Loucy (cell line): ENCODE data around the gene GPR153.
"Not testable (repeated sequence)": the region's sequence is repeated elsewhere in the genome, so short reads cannot be mapped to it uniquely, and the experiment has no call there.

Experiments
- H2AFZ ChIP-seq: fragments of 200-600 bp; sonication (generic); 2 replicates; pipeline ENCODE4 v1.6.0; 2016; ENCODE audit warnings: antibody characterized with exemption, mild to moderate bottlenecking, low read length, moderate library complexity
- H3F3A ChIP-seq: fragments of 200-600 bp; 2 replicates; pipeline ENCODE4 v1.6.0; 2016; ENCODE audit warnings: antibody characterized with exemption, low read depth, mild to moderate bottlenecking
- H3K27me3 ChIP-seq: fragments of 200-600 bp; sonication (generic); 2 replicates; pipeline ENCODE4 v1.6.1; 2014; ENCODE audit warnings: low read length, mild to moderate bottlenecking; ENCODE audit not compliant: insufficient read depth, poor library complexity, severe bottlenecking
- H3K36me3 ChIP-seq: fragments of 200-600 bp; sonication (generic); 2 replicates; pipeline ENCODE4 v1.6.1; 2016; ENCODE audit warnings: low read length; ENCODE audit not compliant: insufficient read depth
- H3K4me1 ChIP-seq: fragments of 200-600 bp; sonication (generic); 2 replicates; pipeline ENCODE4 v1.5.1; 2014; ENCODE audit warnings: low read length, mild to moderate bottlenecking; ENCODE audit not compliant: insufficient read depth, poor library complexity, severe bottlenecking
- H3K4me2 ChIP-seq: fragments of 200-600 bp; sonication (generic); 2 replicates; pipeline ENCODE4 v1.6.0; 2014; ENCODE audit warnings: antibody characterized with exemption, low read length, low read depth, mild to moderate bottlenecking; ENCODE audit not compliant: poor library complexity, severe bottlenecking
- H3K4me3 ChIP-seq: fragments of 200-600 bp; sonication (generic); 2 replicates; pipeline ENCODE4 v1.5.1; 2014; ENCODE audit warnings: low read length, mild to moderate bottlenecking, mixed read lengths; ENCODE audit not compliant: poor library complexity, severe bottlenecking
- H3K79me2 ChIP-seq: fragments of 200-600 bp; sonication (generic); 2 replicates; pipeline ENCODE4 v1.6.1; 2014; ENCODE audit warnings: low read length; ENCODE audit not compliant: insufficient read depth
- H3K9ac ChIP-seq: fragments of 200-600 bp; sonication (generic); 2 replicates; pipeline ENCODE4 v1.6.0; 2014; ENCODE audit warnings: mild to moderate bottlenecking, low read depth, low read length, moderate library complexity; ENCODE audit not compliant: poor library complexity, severe bottlenecking
- H3K9me2 ChIP-seq: fragments of 200-600 bp; sonication (generic); replicated peaks from 2 replicates; pipeline ENCODE4 v1.6.1; 2016; ENCODE audit warnings: low read depth, low read length, mixed read lengths
- H3K9me3 ChIP-seq: fragments of 200-600 bp; sonication (generic); 2 replicates; pipeline ENCODE4 v1.6.1; 2014; ENCODE audit warnings: mild to moderate bottlenecking, antibody characterized with exemption, low read length, low read depth; ENCODE audit not compliant: insufficient read depth
- H4K20me1 ChIP-seq: fragments of 200-600 bp; sonication (generic); 2 replicates; pipeline ENCODE4 v1.6.0; 2014; ENCODE audit warnings: antibody characterized with exemption, low read length, mild to moderate bottlenecking; ENCODE audit not compliant: insufficient read depth, poor library complexity, severe bottlenecking
- EZH2phosphoT487 ChIP-seq: fragments of 200-600 bp; IDR thresholded peaks from 2 replicates; pipeline ENCODE4 v1.6.1; 2018; ENCODE audit warnings: antibody characterized with exemption, mild to moderate bottlenecking, moderate library complexity, borderline replicate concordance
- TF ChIP-seq, protein P1 (sequence below): fragments of 200-600 bp; sonication (generic); conservative IDR thresholded peaks from 2 replicates; pipeline ENCODE4 v1.5.1; 2014; ENCODE audit warnings: mild to moderate bottlenecking, antibody characterized with exemption, low read length

The GPR153 gene

DNA sequence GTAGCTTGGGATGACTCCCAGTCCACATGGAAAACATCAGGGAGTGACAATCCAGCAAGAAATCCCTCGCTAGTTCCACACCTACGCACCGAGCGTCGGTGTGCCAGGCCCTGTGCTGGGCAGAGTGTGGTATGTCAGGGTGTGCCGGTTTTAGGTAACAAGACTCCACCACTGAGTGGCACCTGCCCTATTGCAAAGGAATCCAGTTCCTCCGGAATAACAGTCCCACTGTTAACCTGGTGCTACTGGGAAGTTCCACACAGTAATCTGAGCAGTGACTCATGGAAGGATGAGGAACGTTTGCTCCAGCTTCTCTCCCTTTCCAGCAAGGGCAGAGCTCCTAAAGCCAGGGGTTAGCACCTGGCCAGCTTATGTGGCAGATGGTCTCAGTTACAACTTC lies 40.7 kb downstream of the GPR153 start:
- no peaks in the 10 kb centered on the region for H3K79me2 ChIP-seq
- peaks cover 23% of the 10 kb centered on the region; the same call in 1 of the 2 replicates for H3K36me3 ChIP-seq
- no peak for TF ChIP-seq EZH2phosphoT487
- TF ChIP-seq, protein P1, sequence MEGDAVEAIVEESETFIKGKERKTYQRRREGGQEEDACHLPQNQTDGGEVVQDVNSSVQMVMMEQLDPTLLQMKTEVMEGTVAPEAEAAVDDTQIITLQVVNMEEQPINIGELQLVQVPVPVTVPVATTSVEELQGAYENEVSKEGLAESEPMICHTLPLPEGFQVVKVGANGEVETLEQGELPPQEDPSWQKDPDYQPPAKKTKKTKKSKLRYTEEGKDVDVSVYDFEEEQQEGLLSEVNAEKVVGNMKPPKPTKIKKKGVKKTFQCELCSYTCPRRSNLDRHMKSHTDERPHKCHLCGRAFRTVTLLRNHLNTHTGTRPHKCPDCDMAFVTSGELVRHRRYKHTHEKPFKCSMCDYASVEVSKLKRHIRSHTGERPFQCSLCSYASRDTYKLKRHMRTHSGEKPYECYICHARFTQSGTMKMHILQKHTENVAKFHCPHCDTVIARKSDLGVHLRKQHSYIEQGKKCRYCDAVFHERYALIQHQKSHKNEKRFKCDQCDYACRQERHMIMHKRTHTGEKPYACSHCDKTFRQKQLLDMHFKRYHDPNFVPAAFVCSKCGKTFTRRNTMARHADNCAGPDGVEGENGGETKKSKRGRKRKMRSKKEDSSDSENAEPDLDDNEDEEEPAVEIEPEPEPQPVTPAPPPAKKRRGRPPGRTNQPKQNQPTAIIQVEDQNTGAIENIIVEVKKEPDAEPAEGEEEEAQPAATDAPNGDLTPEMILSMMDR: no peak
- no peak overlapping the region for H3K4me2 ChIP-seq
- H2AFZ ChIP-seq: no peak overlapping the region
- no peaks in the 10 kb centered on the region for H4K20me1 ChIP-seq
- H3K9ac ChIP-seq: no peak overlapping the region
- H3F3A ChIP-seq: no peaks in the 10 kb centered on the region
- no peaks in the 10 kb centered on the region for H3K9me3 ChIP-seq
- H3K27me3 ChIP-seq: no peaks in the 10 kb centered on the region
- H3K9me2 ChIP-seq: no peaks in the 10 kb centered on the region
- H3K4me1 ChIP-seq: no peaks in the 10 kb centered on the region
- H3K4me3 ChIP-seq: no peak overlapping the region

DNA sequence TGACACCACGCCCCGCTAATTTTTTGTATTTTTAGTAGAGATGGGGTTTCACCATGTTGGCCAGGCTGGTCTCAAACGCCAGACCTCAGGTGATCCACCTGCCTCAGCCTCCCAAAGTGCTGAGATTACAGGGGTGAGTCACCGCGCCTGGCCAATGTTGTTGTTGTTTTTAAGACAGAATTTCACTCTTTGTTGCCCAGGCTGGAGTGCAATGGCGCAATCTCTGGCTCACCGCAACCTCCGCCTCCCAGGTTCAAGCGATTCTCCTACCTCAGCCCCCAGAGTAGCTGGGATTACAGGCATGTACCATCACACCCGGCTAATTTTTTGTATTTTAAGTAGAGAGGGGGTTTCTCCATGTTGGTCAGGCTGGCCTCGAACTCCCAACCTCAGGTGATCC lies 41.3 kb downstream of the GPR153 start:
- H2AFZ ChIP-seq, H4K20me1 ChIP-seq, H3K4me2 ChIP-seq, H3K79me2 ChIP-seq, H3K4me3 ChIP-seq, H3K4me1 ChIP-seq, H3F3A ChIP-seq, H3K9ac ChIP-seq, H3K9me2 ChIP-seq, H3K9me3 ChIP-seq, H3K27me3 ChIP-seq: not testable (repeated sequence)
- peaks cover 17% of the 10 kb centered on the region; the same call in 1 of the 2 replicates for H3K36me3 ChIP-seq

DNA sequence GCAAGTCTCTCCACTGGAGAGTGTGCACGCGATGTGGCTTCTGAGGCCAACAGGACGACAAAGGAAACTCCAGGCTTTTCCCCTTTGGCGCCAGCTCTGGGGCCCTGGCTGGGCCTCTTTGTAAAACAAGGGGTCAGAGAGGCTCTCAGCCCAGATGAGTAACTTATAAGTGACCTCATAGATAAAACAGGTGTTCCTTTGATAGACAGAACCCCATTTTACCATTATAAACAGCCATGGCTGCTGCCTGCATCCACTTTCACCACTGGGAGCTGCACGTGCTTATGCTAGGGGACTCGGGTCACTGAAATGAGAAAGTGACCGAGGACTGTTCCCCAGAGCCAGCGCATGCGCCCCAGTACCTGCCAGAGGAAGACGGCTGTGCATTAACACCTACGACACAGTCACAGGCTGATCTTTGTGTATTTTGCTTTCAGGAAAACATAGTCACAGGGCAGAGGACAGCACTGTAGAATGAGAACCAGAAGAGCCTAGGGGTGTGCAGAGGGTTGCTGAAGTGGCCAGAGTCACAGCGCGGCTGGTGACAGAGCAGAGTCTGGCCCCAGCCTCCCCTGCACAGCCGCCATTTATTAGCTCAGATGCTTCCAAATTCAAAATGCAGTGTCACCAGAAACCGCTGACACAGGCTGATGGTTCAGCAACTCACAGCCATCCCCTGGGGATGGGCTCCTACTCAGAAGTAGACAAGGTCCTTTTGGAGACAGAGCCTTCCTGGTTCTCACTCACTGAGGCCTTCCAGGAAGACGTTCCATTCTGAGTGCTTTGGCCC lies 42.3 kb downstream of the GPR153 start:
- Histone ChIP-seq H4K20me1 (no peaks in the 10 kb centered on the region), H3K9me2 (no peaks in the 10 kb centered on the region), H3K27me3 (no peaks in the 10 kb centered on the region), H3K4me3 (no peak overlapping the region), H3K9me3 (no peaks in the 10 kb centered on the region), H2AFZ (no peak overlapping the region), H3K36me3 (peaks cover 6% of the 10 kb centered on the region; the same call in 1 of the 2 replicates), H3K4me1 (no peaks in the 10 kb centered on the region), H3K79me2 (no peaks in the 10 kb centered on the region), H3K9ac (no peak overlapping the region), H3K4me2 (no peak overlapping the region), H3F3A (no peaks in the 10 kb centered on the region)
- TF ChIP-seq EZH2phosphoT487: no peak
- TF ChIP-seq, protein P1: no peak
